ENCODE measurements around the gene DCPS.

DCPS gene

DNA sequence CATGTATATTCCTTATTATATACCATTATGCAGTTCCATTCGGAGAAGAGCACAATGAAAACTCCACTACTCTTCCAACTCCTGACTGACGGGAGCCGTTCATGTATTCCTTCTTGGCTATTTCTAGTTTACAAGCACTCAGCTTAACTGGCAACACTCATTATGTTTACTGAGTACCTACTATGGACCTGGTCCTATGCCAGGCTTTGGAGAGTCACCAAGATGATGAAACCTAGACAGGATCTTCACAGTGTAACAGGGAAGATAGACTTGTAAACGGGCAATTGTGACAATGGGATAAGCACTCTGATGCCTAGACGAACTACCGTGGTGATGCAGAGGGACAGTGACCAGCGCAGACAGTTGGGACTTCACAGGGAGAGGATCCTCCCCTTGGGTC is 29.3 kb downstream of the DCPS start:
- Histone ChIP-seq H3K9ac (ENCODE audit: low read length) (no peak overlapping the region), H3K4me2 (ENCODE audit: low read depth, low read length, poor library complexity, severe bottlenecking) (no peak overlapping the region), H4K20me1 (ENCODE audit: low read depth, low read length) (no peaks in the 10 kb centered on the region), H3K9me3 (ENCODE audit: insufficient read depth, low read length) (no peaks in the 10 kb centered on the region), H3K27ac (ENCODE audit: low read depth, low read length) (no peak overlapping the region), H3K79me2 (ENCODE audit: insufficient read depth, low read length) (no peaks in the 10 kb centered on the region), H3K4me3 (ENCODE audit: insufficient read depth, low read length, poor library complexity, severe bottlenecking) (no peak overlapping the region), H3K27me3 (ENCODE audit: low read length) (no peaks in the 10 kb centered on the region), H3F3A (ENCODE audit: insufficient read depth) (no peaks in the 10 kb centered on the region), H3K36me3 (ENCODE audit: low read length) (no peaks in the 10 kb centered on the region), H3K9me2 (replicated peaks; ENCODE audit: insufficient read depth, low read length) (no peaks in the 10 kb centered on the region), H2AFZ (ENCODE audit: low read depth, low read length, severe bottlenecking) (no peak overlapping the region)
- TF ChIP-seq EZH2phosphoT487 (conservative IDR thresholded peaks at IDR 0.05; ENCODE audit: low read length) (no peak), CTCF (IDR thresholded peaks at IDR 0.05; ENCODE audit: insufficient read depth, low read length, poor library complexity, severe bottlenecking) (no peak)

DNA sequence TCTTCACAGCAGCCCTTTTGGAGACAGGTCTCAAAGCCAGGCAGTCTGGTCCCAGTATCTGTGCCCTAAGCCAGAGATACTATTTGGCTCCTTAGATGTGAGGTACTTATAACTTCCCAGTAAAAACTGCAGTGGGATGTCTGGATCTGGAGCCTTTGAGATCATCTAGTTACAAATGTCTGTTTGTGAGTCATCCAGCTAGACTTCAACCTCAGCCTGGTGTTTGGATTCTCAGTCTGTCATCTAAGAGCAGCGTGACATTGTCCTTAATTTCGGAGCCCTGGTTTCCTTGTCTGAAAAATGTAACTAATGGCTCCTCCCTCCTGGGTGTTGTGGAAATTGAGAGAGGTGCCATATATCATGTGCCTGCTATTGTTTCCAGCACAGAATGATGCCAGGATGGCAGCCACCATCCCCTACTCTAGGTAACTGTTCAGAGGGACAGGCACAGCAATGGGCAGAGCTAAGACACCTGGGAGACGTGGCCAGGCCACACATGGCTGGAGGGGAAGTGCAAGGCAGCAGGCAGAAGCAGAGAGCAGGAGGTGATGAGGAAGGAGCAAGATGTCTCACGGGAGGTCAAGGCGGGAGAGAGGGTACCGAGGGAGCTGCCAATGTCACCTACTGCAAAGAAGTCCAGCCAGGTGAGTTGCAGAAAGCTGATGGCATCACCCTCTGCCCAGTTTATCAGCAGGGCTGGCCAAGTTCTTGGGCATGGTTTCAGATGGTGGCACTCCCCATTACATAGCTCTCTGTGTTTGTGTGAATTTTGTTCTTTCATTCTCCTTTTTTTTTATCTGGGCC is 31.0 kb downstream of the DCPS start:
- Histone ChIP-seq H3K9ac (ENCODE audit: low read length) (no peak overlapping the region), H3F3A (ENCODE audit: insufficient read depth) (no peaks in the 10 kb centered on the region), H3K4me3 (ENCODE audit: insufficient read depth, low read length, poor library complexity, severe bottlenecking) (no peak overlapping the region), H3K27ac (ENCODE audit: low read depth, low read length) (no peak overlapping the region), H3K9me3 (ENCODE audit: insufficient read depth, low read length) (no peaks in the 10 kb centered on the region), H3K27me3 (ENCODE audit: low read length) (no peaks in the 10 kb centered on the region), H3K79me2 (ENCODE audit: insufficient read depth, low read length) (no peaks in the 10 kb centered on the region), H3K9me2 (replicated peaks; ENCODE audit: insufficient read depth, low read length) (no peaks in the 10 kb centered on the region), H3K36me3 (ENCODE audit: low read length) (no peaks in the 10 kb centered on the region), H2AFZ (ENCODE audit: low read depth, low read length, severe bottlenecking) (no peak overlapping the region), H3K4me2 (ENCODE audit: low read depth, low read length, poor library complexity, severe bottlenecking) (no peak overlapping the region), H4K20me1 (ENCODE audit: low read depth, low read length) (no peaks in the 10 kb centered on the region)
- TF ChIP-seq CTCF (IDR thresholded peaks at IDR 0.05; ENCODE audit: insufficient read depth, low read length, poor library complexity, severe bottlenecking) = no peak
- TF ChIP-seq EZH2phosphoT487 (conservative IDR thresholded peaks at IDR 0.05; ENCODE audit: low read length) = no peak

DNA sequence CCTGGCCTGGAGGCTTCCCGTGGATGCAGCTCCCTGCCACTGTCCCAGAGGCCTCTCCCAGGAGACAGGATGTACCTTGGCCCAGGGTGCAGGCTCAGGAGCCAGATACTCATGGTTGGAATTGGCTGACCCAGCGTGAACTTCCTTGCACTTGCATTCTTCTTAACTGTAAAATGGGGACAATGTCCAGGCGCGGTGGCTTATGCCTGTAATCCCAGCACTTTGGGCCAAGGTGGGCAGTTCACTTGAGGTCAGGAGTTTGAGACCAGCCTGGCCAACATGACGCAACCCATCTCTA is 31.6 kb downstream of the DCPS start:
- H4K20me1 ChIP-seq (ENCODE audit: low read depth, low read length) = no peaks in the 10 kb centered on the region
- no peak overlapping the region for H2AFZ ChIP-seq (ENCODE audit: low read depth, low read length, severe bottlenecking)
- H3K9me2 ChIP-seq (replicated peaks; ENCODE audit: insufficient read depth, low read length) = no peaks in the 10 kb centered on the region
- H3K9me3 ChIP-seq (ENCODE audit: insufficient read depth, low read length) = no peaks in the 10 kb centered on the region
- no peaks in the 10 kb centered on the region for H3K27me3 ChIP-seq (ENCODE audit: low read length)
- H3K36me3 ChIP-seq (ENCODE audit: low read length) = no peaks in the 10 kb centered on the region
- H3K79me2 ChIP-seq (ENCODE audit: insufficient read depth, low read length) = no peaks in the 10 kb centered on the region
- no peak overlapping the region for H3K4me3 ChIP-seq (ENCODE audit: insufficient read depth, low read length, poor library complexity, severe bottlenecking)
- no peak overlapping the region for H3K9ac ChIP-seq (ENCODE audit: low read length)
- no peak for TF ChIP-seq CTCF (IDR thresholded peaks at IDR 0.05; ENCODE audit: insufficient read depth, low read length, poor library complexity, severe bottlenecking)
- no peak for TF ChIP-seq EZH2phosphoT487 (conservative IDR thresholded peaks at IDR 0.05; ENCODE audit: low read length)
- no peak overlapping the region for H3K4me2 ChIP-seq (ENCODE audit: low read depth, low read length, poor library complexity, severe bottlenecking)
- no peak overlapping the region for H3K27ac ChIP-seq (ENCODE audit: low read depth, low read length)
- no peaks in the 10 kb centered on the region for H3F3A ChIP-seq (ENCODE audit: insufficient read depth)

Data from SU-DHL-6 (cell line).